ENCODE data around the gene STIM1.

The STIM1 gene

GRCh38 chr11:4138497-4138896 lies 283.0 kb downstream of the STIM1 start:
- DNase-seq, result no peak

DNA sequence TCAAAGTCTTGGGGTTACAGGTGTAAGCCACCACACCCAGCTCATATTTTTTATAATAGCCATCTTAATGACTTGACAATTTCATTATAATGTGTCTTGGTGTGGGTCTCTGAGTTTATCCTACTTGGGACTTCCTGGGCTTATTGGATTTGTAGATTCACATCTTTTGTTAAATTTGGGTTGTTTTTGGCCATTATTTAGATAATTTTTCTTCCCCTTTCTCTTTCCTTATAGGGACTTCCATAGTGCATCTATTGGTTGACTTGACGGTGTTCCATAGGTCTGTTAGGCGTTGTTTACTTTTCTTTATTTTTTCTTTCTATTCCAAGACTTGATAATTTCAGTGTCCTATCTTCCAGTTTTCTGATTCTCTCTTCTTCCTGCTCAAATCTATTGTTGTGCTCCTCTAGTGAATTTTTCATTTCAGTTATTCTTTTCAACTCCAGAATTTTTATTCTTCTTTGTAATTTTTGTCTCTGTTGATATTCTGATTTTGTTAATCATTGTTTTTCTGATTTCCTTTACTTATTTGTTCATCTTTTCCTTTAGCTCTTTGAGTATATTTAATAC lies 284.7 kb downstream of the STIM1 start:
- no peak for DNase-seq

Measured in inflammatory macrophage treated with lipopolysaccharide for 1 hour (primary cell).